Esophagus squamous epithelium (tissue), 4 donors: ENCODE measurements around the gene COL1A2.

Experiments used
- POLR2A ChIP-seq, 4 donors: fragments of 450-650 bp; IDR thresholded peaks; one replicate each; pipeline ENCODE4 v1.6.1; 2017; ENCODE audit warnings: antibody characterized with exemption in 4 of 4, mild to moderate bottlenecking in 4 of 4, moderate library complexity in 3 of 4
- TF ChIP-seq, protein P1 (sequence below), 6 experiments: fragments of 450-650 bp in 4 of 6; fragments of 200-600 bp in 2 of 6; sonication (generic) in 2 of 6; IDR thresholded peaks; one replicate each; pipeline ENCODE4 v1.5.1; 2016 to 2019; ENCODE audit warnings: antibody characterized with exemption in 6 of 6, mild to moderate bottlenecking in 4 of 6, moderate library complexity in 4 of 6

DNA sequence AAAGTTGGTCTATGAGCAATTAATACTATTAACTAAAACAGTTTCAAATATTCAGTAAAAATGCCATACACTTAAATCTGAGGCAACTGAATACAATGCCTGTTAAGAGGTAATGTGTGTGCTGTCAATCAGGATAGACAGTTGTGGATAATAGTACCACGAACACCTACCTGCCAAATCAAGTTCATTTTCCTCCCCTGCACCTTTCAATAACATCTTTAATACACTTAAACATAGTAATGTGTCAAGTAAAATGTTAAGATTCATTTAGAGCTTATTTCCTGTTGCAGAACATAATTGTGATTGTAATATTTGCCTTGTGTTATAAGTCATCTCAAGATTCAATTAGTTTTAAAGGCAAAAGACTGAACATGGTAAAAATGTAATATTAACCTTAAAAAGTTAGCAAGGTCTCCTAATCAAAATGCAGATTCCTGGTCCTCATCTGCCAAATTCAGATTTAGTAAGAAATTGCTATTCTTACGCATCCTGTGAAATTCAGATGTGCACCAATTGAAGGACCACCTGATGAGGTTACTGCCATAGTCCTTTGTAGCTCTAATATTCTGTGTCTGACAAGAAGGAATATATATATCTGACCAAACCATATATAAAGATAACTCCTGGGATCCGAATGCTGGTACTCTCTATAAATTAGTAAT lies 37.1 kb downstream of the COL1A2 start:
- no peak for TF ChIP-seq POLR2A (IDR thresholded peaks at IDR 0.05)
- TF ChIP-seq, protein P1, sequence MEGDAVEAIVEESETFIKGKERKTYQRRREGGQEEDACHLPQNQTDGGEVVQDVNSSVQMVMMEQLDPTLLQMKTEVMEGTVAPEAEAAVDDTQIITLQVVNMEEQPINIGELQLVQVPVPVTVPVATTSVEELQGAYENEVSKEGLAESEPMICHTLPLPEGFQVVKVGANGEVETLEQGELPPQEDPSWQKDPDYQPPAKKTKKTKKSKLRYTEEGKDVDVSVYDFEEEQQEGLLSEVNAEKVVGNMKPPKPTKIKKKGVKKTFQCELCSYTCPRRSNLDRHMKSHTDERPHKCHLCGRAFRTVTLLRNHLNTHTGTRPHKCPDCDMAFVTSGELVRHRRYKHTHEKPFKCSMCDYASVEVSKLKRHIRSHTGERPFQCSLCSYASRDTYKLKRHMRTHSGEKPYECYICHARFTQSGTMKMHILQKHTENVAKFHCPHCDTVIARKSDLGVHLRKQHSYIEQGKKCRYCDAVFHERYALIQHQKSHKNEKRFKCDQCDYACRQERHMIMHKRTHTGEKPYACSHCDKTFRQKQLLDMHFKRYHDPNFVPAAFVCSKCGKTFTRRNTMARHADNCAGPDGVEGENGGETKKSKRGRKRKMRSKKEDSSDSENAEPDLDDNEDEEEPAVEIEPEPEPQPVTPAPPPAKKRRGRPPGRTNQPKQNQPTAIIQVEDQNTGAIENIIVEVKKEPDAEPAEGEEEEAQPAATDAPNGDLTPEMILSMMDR (IDR thresholded peaks at IDR 0.05) = no peak
